ENCODE data around the gene HMCN1. TPM values are rescaled to one million over a fixed set of nuclear protein-coding genes. Genes with fewer than 3 reads are reported as not detected.

The HMCN1 gene
- total RNA-seq, 1 experiment from 2014 or later, result 0.31 TPM

- CTCF ChIA-PET, result no interaction called here
- Histone ChIP-seq H3K79me2 (ENCODE audit: low read depth) (no peaks in the 10 kb centered on the region), H3K4me2 (no peak overlapping the region), H3K36me3 (ENCODE audit: low read depth) (no peaks in the 10 kb centered on the region), H3K27me3 (ENCODE audit: insufficient read depth, low read depth) (no peaks in the 10 kb centered on the region), H3K27ac (no peak overlapping the region), H3F3A (ENCODE audit: insufficient read depth, low read depth) (no peaks in the 10 kb centered on the region), H3K4me3 (no peak overlapping the region), H3K9me2 (ENCODE audit: insufficient read depth) (no peaks in the 10 kb centered on the region), H4K20me1 (ENCODE audit: insufficient read depth) (no peaks in the 10 kb centered on the region), H3K4me1 (replicated peaks; ENCODE audit: insufficient read depth) (no peaks in the 10 kb centered on the region), H3K9me3 (ENCODE audit: insufficient read depth, low read depth) (peaks cover 5% of the 10 kb centered on the region; the same call in 1 of the 2 replicates), H2AFZ (no peak overlapping the region)
- POLR2A ChIA-PET (ENCODE audit: unreplicated experiment), result no interaction called here
- intact Hi-C loops (cut with micrococcal nuclease; ENCODE audit: unreplicated experiment), result no loop called here
- BruUV-seq (replicated peaks), result no TSS peak
- TF ChIP-seq EZH2 (IDR thresholded peaks at IDR 0.05; ENCODE audit: low read depth) (no peak), CTCF (conservative IDR thresholded peaks at IDR 0.05) (no peak)
- no peak for DNase-seq
These were observed 293.4 kb downstream of the HMCN1 start for GRCh38 chr1:186027621-186028020.

- H3K9me2 ChIP-seq (ENCODE audit: insufficient read depth), result no peaks in the 10 kb centered on the region
- no TSS peak for BruUV-seq (replicated peaks)
- no peak for DNase-seq
These were observed 296.3 kb downstream of the HMCN1 start for GRCh38 chr1:186030453-186030852.

GRCh38 chr1:186033847-186034271 lies 299.7 kb downstream of the HMCN1 start:
- H3K4me2 ChIP-seq, result no peak overlapping the region

More at GRCh38 chr1:186030453-186030852, 296.3 kb downstream of the HMCN1 start:
- no peak overlapping the region for H2AFZ ChIP-seq
- H3K36me3 ChIP-seq (ENCODE audit: low read depth), result no peaks in the 10 kb centered on the region
- no peak overlapping the region for H3K4me2 ChIP-seq
- no peaks in the 10 kb centered on the region for H3K79me2 ChIP-seq (ENCODE audit: low read depth)
- no peak overlapping the region for H3K4me3 ChIP-seq
- H3F3A ChIP-seq (ENCODE audit: insufficient read depth, low read depth), result no peaks in the 10 kb centered on the region
- intact Hi-C loops (cut with micrococcal nuclease; ENCODE audit: unreplicated experiment), result no loop called here
- H3K4me1 ChIP-seq (replicated peaks; ENCODE audit: insufficient read depth), result no peaks in the 10 kb centered on the region
- POLR2A ChIA-PET (ENCODE audit: unreplicated experiment), result no interaction called here
- H3K27me3 ChIP-seq (ENCODE audit: insufficient read depth, low read depth), result no peaks in the 10 kb centered on the region
- H3K9me3 ChIP-seq (ENCODE audit: insufficient read depth, low read depth), result peaks cover 5% of the 10 kb centered on the region; the same call in 1 of the 2 replicates
- no peak overlapping the region for H3K27ac ChIP-seq
- CTCF ChIA-PET, result no interaction called here
- H4K20me1 ChIP-seq (ENCODE audit: insufficient read depth), result no peaks in the 10 kb centered on the region
- no peak for TF ChIP-seq EZH2 (IDR thresholded peaks at IDR 0.05; ENCODE audit: low read depth)
- no peak for TF ChIP-seq CTCF (conservative IDR thresholded peaks at IDR 0.05)

GRCh38 chr1:186042230-186042629 lies 308.0 kb downstream of the HMCN1 start:
- Histone ChIP-seq H3K27me3 (ENCODE audit: insufficient read depth, low read depth) (no peaks in the 10 kb centered on the region), H3K4me3 (no peak overlapping the region), H3K9me3 (ENCODE audit: insufficient read depth, low read depth) (no peaks in the 10 kb centered on the region), H2AFZ (no peak overlapping the region), H3K9me2 (ENCODE audit: insufficient read depth) (0 out of 2 replicates have a peak, but pooled peaks cover 2% of the 10 kb centered on the region), H3K36me3 (ENCODE audit: low read depth) (no peaks in the 10 kb centered on the region), H3K27ac (no peak overlapping the region), H3K4me1 (replicated peaks; ENCODE audit: insufficient read depth) (peaks cover 12% of the 10 kb centered on the region; the same call in 1 of the 2 replicates), H3K79me2 (ENCODE audit: low read depth) (no peaks in the 10 kb centered on the region), H4K20me1 (ENCODE audit: insufficient read depth) (no peaks in the 10 kb centered on the region), H3F3A (ENCODE audit: insufficient read depth, low read depth) (no peaks in the 10 kb centered on the region), H3K4me2 (no peak overlapping the region)
- intact Hi-C loops (cut with micrococcal nuclease; ENCODE audit: unreplicated experiment), result no loop called here
- no TSS peak for BruUV-seq (replicated peaks)
- ChIA-PET CTCF (interaction anchor here (0.6 kb wide), 1 partner anchor 498 kb away, joined by 3 read pairs; no protein-coding TSS in a partner anchor), POLR2A (ENCODE audit: unreplicated experiment) (no interaction called here)
- no peak for DNase-seq
- TF ChIP-seq CTCF (conservative IDR thresholded peaks at IDR 0.05) (no peak), EZH2 (IDR thresholded peaks at IDR 0.05; ENCODE audit: low read depth) (no peak)

More at GRCh38 chr1:186033847-186034271, 299.7 kb downstream of the HMCN1 start:
- peaks cover 2% of the 10 kb centered on the region; the same call in 1 of the 2 replicates for H3K4me1 ChIP-seq (replicated peaks; ENCODE audit: insufficient read depth)
- BruUV-seq (replicated peaks), result no TSS peak
- no peaks in the 10 kb centered on the region for H3K36me3 ChIP-seq (ENCODE audit: low read depth)
- ChIA-PET CTCF (no interaction called here), POLR2A (ENCODE audit: unreplicated experiment) (no interaction called here)
- TF ChIP-seq EZH2 (IDR thresholded peaks at IDR 0.05; ENCODE audit: low read depth), result no peak
- no peaks in the 10 kb centered on the region for H3K27me3 ChIP-seq (ENCODE audit: insufficient read depth, low read depth)
- H3K79me2 ChIP-seq (ENCODE audit: low read depth), result no peaks in the 10 kb centered on the region
- intact Hi-C loops (cut with micrococcal nuclease; ENCODE audit: unreplicated experiment), result no loop called here
- H3K4me3 ChIP-seq, result no peak overlapping the region
- H2AFZ ChIP-seq, result no peak overlapping the region
- peaks cover 5% of the 10 kb centered on the region; the same call in 1 of the 2 replicates for H3K9me3 ChIP-seq (ENCODE audit: insufficient read depth, low read depth)
- DNase-seq, result no peak
- no peaks in the 10 kb centered on the region for H3F3A ChIP-seq (ENCODE audit: insufficient read depth, low read depth)
- H4K20me1 ChIP-seq (ENCODE audit: insufficient read depth), result no peaks in the 10 kb centered on the region
- H3K9me2 ChIP-seq (ENCODE audit: insufficient read depth), result 0 out of 2 replicates have a peak, but pooled peaks cover 3% of the 10 kb centered on the region
- no peak overlapping the region for H3K27ac ChIP-seq
